Neuronal stem cell (in vitro differentiated cells): ENCODE measurements around the gene KMT2B.

Experiments
- DNase-seq: peaks from one replicate; pipeline ENCODE4 v3.0.0-alpha.2; 2013; ENCODE audit warnings: low spot score
- H2AFZ ChIP-seq: one replicate; pipeline ENCODE4 v1.6.1; 2013; ENCODE audit warnings: mild to moderate bottlenecking, low read length, inconsistent platforms
- H2AK5ac ChIP-seq: 2 replicates; pipeline ENCODE4 v1.6.1; 2013; ENCODE audit warnings: low read depth, mild to moderate bottlenecking, inconsistent platforms, low read length, moderate library complexity, mixed read lengths
- H2BK120ac ChIP-seq: 2 replicates; pipeline ENCODE4 v1.6.1; 2013; ENCODE audit warnings: low read depth, mild to moderate bottlenecking, inconsistent platforms, low read length, moderate library complexity, mixed read lengths
- H2BK12ac ChIP-seq: one replicate; pipeline ENCODE4 v1.6.1; 2013; ENCODE audit warnings: low read length, inconsistent platforms
- H2BK15ac ChIP-seq: 2 replicates; pipeline ENCODE4 v1.6.1; 2013; ENCODE audit warnings: mild to moderate bottlenecking, low read length, inconsistent platforms, mixed read lengths
- H2BK5ac ChIP-seq: one replicate; pipeline ENCODE4 v1.6.1; 2013; ENCODE audit warnings: inconsistent platforms, mild to moderate bottlenecking, low read length, moderate library complexity
- H3K14ac ChIP-seq: one replicate; pipeline ENCODE4 v1.6.1; 2013; ENCODE audit warnings: low read length, inconsistent platforms
- H3K18ac ChIP-seq: 2 replicates; pipeline ENCODE4 v1.6.1; 2013; ENCODE audit warnings: low read length, inconsistent platforms
- H3K23ac ChIP-seq: 2 replicates; pipeline ENCODE4 v1.6.1; 2013; ENCODE audit warnings: low read depth, mild to moderate bottlenecking, mixed read lengths, low read length, inconsistent platforms; ENCODE audit not compliant: poor library complexity
- H3K27ac ChIP-seq: replicated peaks from 3 replicates; pipeline ENCODE4 v1.5.1; 2013; ENCODE audit warnings: low read length, inconsistent platforms
- H3K27me3 ChIP-seq, 3 experiments: 2 replicates each; pipeline ENCODE4 v1.6.1; 2013; ENCODE audit warnings: low read length in 3 of 3, mild to moderate bottlenecking in 2 of 3, inconsistent platforms in 1 of 3, low read depth in 1 of 3, mixed read lengths in 1 of 3, moderate library complexity in 1 of 3; ENCODE audit not compliant: control insufficient read depth in 3 of 3, insufficient read depth in 3 of 3
- H3K36me3 ChIP-seq, 2 donors: replicated peaks in 1 of 2; 2 replicates each; pipeline ENCODE4 v1.6.1; 2013; ENCODE audit warnings: low read length in 2 of 2; ENCODE audit not compliant: control insufficient read depth in 2 of 2, insufficient read depth in 2 of 2
- H3K4ac ChIP-seq: 2 replicates; pipeline ENCODE4 v1.6.1; 2013; ENCODE audit warnings: inconsistent platforms, mild to moderate bottlenecking, low read length, moderate library complexity
- H3K4me1 ChIP-seq, 2 donors: 1 replicate in 1 of 2; 2 replicates in 1 of 2; pipeline ENCODE4 v1.6.1; 2013; ENCODE audit warnings: low read length in 2 of 2, low read depth in 1 of 2; ENCODE audit not compliant: control insufficient read depth in 2 of 2, insufficient read depth in 1 of 2
- H3K4me2 ChIP-seq: one replicate; pipeline ENCODE4 v1.6.1; 2013; ENCODE audit warnings: mild to moderate bottlenecking, low read length, inconsistent platforms; ENCODE audit not compliant: insufficient read depth, poor library complexity, severe bottlenecking
- H3K4me3 ChIP-seq, 2 donors: 2 replicates each; pipeline ENCODE4 v1.5.1; 2013; ENCODE audit warnings: low read length in 2 of 2, mild to moderate bottlenecking in 2 of 2, inconsistent platforms in 1 of 2, moderate library complexity in 1 of 2
- H3K79me1 ChIP-seq: one replicate; pipeline ENCODE4 v1.6.1; 2013; ENCODE audit warnings: low read depth, mild to moderate bottlenecking, inconsistent platforms, low read length, moderate library complexity
- H3K9ac ChIP-seq: one replicate; pipeline ENCODE4 v1.6.1; 2013; ENCODE audit warnings: mild to moderate bottlenecking, low read depth, low read length, inconsistent platforms; ENCODE audit not compliant: poor library complexity
- H3K9me3 ChIP-seq, 2 donors: replicated peaks in 1 of 2; 2 replicates each; pipeline versions ENCODE3 to v1.6.1; 2013; ENCODE audit warnings: low read length in 2 of 2, mild to moderate bottlenecking in 2 of 2, inconsistent platforms in 1 of 2, low read depth in 1 of 2, mixed read lengths in 1 of 2, moderate library complexity in 1 of 2; ENCODE audit not compliant: control insufficient read depth in 2 of 2, insufficient read depth in 1 of 2
- H4K8ac ChIP-seq: one replicate; pipeline ENCODE4 v1.6.1; 2013; ENCODE audit warnings: low read depth, mild to moderate bottlenecking, inconsistent platforms, low read length, moderate library complexity
- H4K91ac ChIP-seq: one replicate; pipeline ENCODE4 v1.6.1; 2013; ENCODE audit warnings: low read length, low read depth, mild to moderate bottlenecking, inconsistent platforms; ENCODE audit not compliant: poor library complexity
- WGBS, 2 donors: extraction: QIAGEN DNeasy Blood & Tissue Kit; methylation state at CpG; one replicate each; pipeline ENCODE4 v1.1.7; 2013; ENCODE audit warnings: missing lambda C conversion rate in 2 of 2, mixed read lengths in 1 of 2; ENCODE audit not compliant: insufficient read length in 2 of 2, insufficient replicate concordance in 1 of 2; ENCODE audit errors: extremely low coverage in 2 of 2; 5-methylcytosine and 5-hydroxymethylcytosine counted together

The KMT2B gene

GRCh38 chr19:35714601-35715354, 3.0 kb upstream of the KMT2B start:
- Histone ChIP-seq H2BK5ac (peak overlapping the region; percentile 98), H3K4me2 (no peak overlapping the region), H3K18ac (peak overlapping the region; percentile 80), H3K9ac (peak overlapping the region; percentile 56), H2BK15ac (no peak overlapping the region), H3K4me1 (peaks cover 17 to 22% of the 10 kb centered on the region in 2 donors), H3K9me3 (no peaks in the 10 kb centered on the region), H3K4ac (peak overlapping the region; percentile 41), H4K8ac (peak overlapping the region; percentile 48), H3K27me3 (peaks cover 0 to 5% (median 0%) of the 10 kb centered on the region in 3 experiments), H4K91ac (peak overlapping the region; percentile 79), H3K14ac (peak overlapping the region; percentile 32), H3K79me1 (peaks cover 14% of the 10 kb centered on the region), H2BK12ac (peak overlapping the region; percentile 92), H3K23ac (no peak overlapping the region), H3K36me3 (peaks cover 0 to 5% of the 10 kb centered on the region in 2 donors), H2AK5ac (peak overlapping the region; percentile 96), H3K27ac (no peak overlapping the region), H2AFZ (no peak overlapping the region), H2BK120ac (no peak overlapping the region), H3K4me3 (no peak overlapping the region)
- WGBS, 2 donors = no CpG with 5 or more reads among the region's 14 CpGs
- no peak for DNase-seq

- Histone ChIP-seq H2BK5ac (peak overlapping the region; percentile 98), H2BK120ac (peak overlapping the region; percentile 93), H3K36me3 (peaks cover 5 to 11% of the 10 kb centered on the region in 2 donors), H3K9ac (peak overlapping the region; percentile 56), H2BK15ac (peak overlapping the region; percentile 94), H4K91ac (peak overlapping the region; percentile 79), H2AK5ac (peak overlapping the region; percentile 96), H3K23ac (peak overlapping the region; percentile 92), H3K9me3 (no peaks in the 10 kb centered on the region), H3K4me1 (peaks cover 17 to 22% of the 10 kb centered on the region in 2 donors), H2AFZ (no peak overlapping the region), H2BK12ac (peak overlapping the region; percentile 92), H3K4ac (peak overlapping the region; percentile 41), H3K4me2 (peak overlapping the region; percentile 99), H3K14ac (peak overlapping the region; percentile 14), H3K4me3 (peak overlapping the region; percentile 74 to 84), H3K79me1 (peaks cover 18% of the 10 kb centered on the region), H4K8ac (peak overlapping the region; percentile 48), H3K18ac (peak overlapping the region; percentile 98), H3K27me3 (peaks cover 0 to 5% (median 0%) of the 10 kb centered on the region in 3 experiments), H3K27ac (no peak overlapping the region)
- WGBS, 2 donors = no CpG with 5 or more reads among the region's 7 CpGs
- no peak for DNase-seq
These were observed 2.4 kb upstream of the KMT2B start for GRCh38 chr19:35715355-35715809.

GRCh38 chr19:35715981-35716800, 1.6 kb upstream of the KMT2B start:
- Histone ChIP-seq H4K91ac (no peak overlapping the region), H2BK15ac (peak overlapping the region; percentile 94), H3K14ac (peak overlapping the region; percentile 99), H3K18ac (peak overlapping the region; percentile 98), H3K9ac (peak overlapping the region; percentile 86), H4K8ac (peak overlapping the region; percentile 89), H3K36me3 (peaks cover 8 to 17% of the 10 kb centered on the region in 2 donors), H2BK5ac (peak overlapping the region; percentile 98), H3K27ac (peak overlapping the region; percentile 94), H3K4me3 (peak overlapping the region; percentile 74 to 84), H3K79me1 (peaks cover 18% of the 10 kb centered on the region), H3K9me3 (no peaks in the 10 kb centered on the region), H3K23ac (peak overlapping the region; percentile 92), H3K4me1 (peaks cover 15 to 22% of the 10 kb centered on the region in 2 donors), H3K27me3 (peaks cover 0 to 5% (median 0%) of the 10 kb centered on the region in 3 experiments), H3K4me2 (peak overlapping the region; percentile 99), H2BK120ac (peak overlapping the region; percentile 93), H2AFZ (peak overlapping the region; percentile 96), H2BK12ac (peak overlapping the region; percentile 30), H3K4ac (peak overlapping the region; percentile 81), H2AK5ac (peak overlapping the region; percentile 96)
- no peak for DNase-seq
- no CpG with 5 or more reads among the region's 52 CpGs for WGBS, 2 donors
